Epithelial cell of esophagus (primary cell): ENCODE results near the gene C6orf62.
"Not testable (repeated sequence)": the region's sequence is repeated elsewhere in the genome, so short reads cannot be mapped to it uniquely, and the experiment has no call there.

Experiments
- DNase-seq: peaks from one replicate; pipeline ENCODE4 v3.0.0; 2010; ENCODE audit warnings: low read depth
- H3K4me3 ChIP-seq: 2 replicates; pipeline ENCODE4 v1.5.1; 2011; ENCODE audit warnings: mild to moderate bottlenecking, low read length, control low read depth
- CTCF ChIP-seq: IDR thresholded peaks from 2 replicates; pipeline ENCODE4 v1.5.1; 2011; ENCODE audit warnings: low read depth, mild to moderate bottlenecking, low read length, control low read depth, inconsistent platforms; ENCODE audit not compliant: insufficient read depth; ENCODE audit errors: missing control alignments

C6orf62 gene

GRCh38 chr6:24672620-24673182 is 46.3 kb downstream of the C6orf62 start:
- no peak for DNase-seq
- H3K4me3 ChIP-seq = no peak overlapping the region
- no peak for TF ChIP-seq CTCF

- H3K4me3 ChIP-seq, DNase-seq: not testable (repeated sequence)
Measured at GRCh38 chr6:24671077-24671476, 47.9 kb downstream of the C6orf62 start.

DNA sequence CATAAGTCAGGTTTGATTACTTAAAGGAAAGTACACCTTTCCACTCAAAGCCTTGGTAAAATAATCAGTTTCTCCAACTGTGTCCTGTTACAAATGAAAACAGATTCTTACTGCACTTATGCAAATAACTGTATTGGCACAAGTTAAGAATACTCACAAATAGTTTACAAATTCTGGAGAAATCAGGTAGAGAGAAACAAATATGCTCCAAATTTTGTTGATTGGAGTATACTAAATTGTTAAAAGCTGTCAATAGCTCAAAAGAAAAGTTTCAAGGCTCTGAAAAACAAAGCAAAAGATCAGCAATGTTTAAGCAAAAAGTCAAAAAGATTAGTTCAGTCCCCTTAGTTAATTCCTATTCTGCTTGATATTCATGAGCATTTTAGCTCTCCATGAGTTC is 48.5 kb downstream of the C6orf62 start:
- H3K4me3 ChIP-seq, DNase-seq: not testable (repeated sequence)

- no peak for DNase-seq
- no peak for TF ChIP-seq CTCF
- no peak overlapping the region for H3K4me3 ChIP-seq
Measured at GRCh38 chr6:24668997-24669361, 50.0 kb downstream of the C6orf62 start.

GRCh38 chr6:24668066-24668996 is 50.6 kb downstream of the C6orf62 start:
- peak overlapping the region; percentile 98 for H3K4me3 ChIP-seq
- not testable (repeated sequence) for DNase-seq

DNA sequence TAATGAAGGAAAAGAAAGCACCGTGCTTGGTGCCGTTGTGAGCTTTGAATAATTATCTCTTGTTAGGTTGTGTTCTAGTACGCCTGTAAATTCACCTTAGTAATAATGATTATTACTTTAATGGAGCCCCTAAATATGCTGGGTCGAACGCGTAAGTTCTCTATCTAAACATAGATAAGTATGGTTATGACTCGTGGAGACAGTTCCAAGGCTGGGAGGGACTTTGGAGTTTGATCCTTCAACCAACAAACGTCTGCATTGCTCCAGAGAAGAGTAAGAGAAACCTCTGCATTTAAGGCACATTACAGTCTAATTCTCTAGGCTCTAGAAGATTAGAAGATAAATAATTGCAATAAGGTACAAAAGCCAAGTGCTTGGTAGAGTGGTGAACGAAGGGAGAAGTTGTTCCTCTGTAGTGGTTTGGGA is 51.6 kb downstream of the C6orf62 start:
- peak overlapping the region; percentile 98 for H3K4me3 ChIP-seq
- DNase-seq = no peak
- no peak for TF ChIP-seq CTCF

- peak; percentile 25 for TF ChIP-seq CTCF
- peak; percentile 97 for DNase-seq
- H3K4me3 ChIP-seq = peak within 1 kb of the TSS; percentile 98
Measured at GRCh38 chr6:24666641-24667377, 52.1 kb downstream of the C6orf62 start, which contains the start of the genes ACOT13 and TDP2. Gene ACOT13 (plus strand): TSS chr6:24667077. CDS start chr6:24667264, 187 bp downstream. Gene TDP2 (minus strand): TSS chr6:24666899. CDS start chr6:24666862, 37 bp downstream.

DNA sequence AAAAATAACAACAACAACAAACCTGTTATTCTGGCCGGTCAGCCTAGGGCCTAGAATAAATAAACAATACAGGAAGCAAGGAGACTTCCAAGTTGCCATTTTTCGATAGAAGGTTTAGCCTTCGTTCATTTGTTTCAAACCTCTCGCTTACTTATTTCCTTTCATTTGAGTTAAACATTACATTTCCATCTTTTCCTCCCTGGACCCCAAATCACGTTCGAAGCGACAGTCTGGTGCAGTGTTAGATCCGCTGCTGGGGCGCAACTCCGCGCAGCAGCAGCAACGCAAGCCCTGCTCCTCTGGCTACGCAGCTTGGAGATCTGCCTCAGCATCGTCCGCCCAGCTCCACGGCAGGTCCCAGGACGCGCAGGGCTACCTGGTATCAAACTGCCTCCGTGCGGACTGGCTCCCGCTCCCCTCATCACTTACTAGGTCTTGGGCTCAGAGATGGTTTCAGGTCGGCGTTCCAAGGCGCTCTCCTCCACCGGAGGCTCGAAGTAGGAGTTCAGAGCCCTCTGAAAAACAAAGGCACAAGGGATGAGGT is 52.8 kb downstream of the C6orf62 start:
- TF ChIP-seq CTCF = no peak
- H3K4me3 ChIP-seq = peak overlapping the region; percentile 98
- peak; percentile 54 for DNase-seq
